GM12872 (cell line): ENCODE results near the gene FBXO46.

Experiments
- TF ChIP-seq, protein P1 (sequence below): IDR thresholded peaks from 3 replicates; pipeline ENCODE4 v1.5.1; 2011; ENCODE audit warnings: low read depth, mild to moderate bottlenecking, low read length, moderate library complexity; ENCODE audit not compliant: insufficient read depth

FBXO46 gene

DNA sequence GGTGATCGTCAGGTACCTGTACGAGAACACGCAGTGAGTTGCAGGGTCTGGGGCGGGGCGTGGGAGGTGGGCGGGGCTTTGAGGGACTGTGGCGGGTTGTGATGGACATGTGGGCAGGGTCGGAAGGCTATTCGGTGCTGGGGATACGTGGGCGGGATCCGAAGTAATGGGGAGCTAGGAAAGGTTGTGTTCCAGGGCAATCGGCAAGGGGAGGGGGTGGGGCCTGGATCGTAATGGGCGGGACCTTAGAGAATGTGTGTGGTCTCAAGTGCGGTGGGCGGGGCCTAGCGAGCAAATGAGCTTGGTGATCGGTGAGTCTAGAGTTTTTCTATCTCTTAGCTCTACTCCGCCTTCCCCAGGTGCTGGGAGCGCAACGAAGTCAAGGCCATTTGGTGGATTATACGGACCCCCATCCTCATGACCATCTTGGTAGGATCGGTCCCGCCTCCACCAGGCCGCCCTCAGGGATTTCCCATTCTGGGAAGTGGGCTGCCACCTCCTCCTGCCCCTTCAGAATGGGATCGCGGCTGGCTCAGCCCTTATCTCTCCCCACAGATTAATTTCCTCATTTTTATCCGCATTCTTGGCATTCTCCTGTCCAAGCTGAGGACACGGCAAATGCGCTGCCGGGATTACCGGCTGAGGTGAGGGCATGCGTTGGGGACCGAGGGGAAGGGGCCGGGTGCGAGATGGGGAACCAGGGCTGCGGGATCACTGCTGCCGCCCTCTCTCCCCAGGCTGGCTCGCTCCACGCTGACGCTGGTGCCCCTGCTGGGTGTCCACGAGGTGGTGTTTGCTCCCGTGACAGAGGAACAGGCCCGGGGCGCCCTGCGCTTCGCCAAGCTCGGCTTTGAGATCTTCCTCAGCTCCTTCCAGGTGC, 53.1 kb downstream of the FBXO46 start:
- TF ChIP-seq, protein P1, sequence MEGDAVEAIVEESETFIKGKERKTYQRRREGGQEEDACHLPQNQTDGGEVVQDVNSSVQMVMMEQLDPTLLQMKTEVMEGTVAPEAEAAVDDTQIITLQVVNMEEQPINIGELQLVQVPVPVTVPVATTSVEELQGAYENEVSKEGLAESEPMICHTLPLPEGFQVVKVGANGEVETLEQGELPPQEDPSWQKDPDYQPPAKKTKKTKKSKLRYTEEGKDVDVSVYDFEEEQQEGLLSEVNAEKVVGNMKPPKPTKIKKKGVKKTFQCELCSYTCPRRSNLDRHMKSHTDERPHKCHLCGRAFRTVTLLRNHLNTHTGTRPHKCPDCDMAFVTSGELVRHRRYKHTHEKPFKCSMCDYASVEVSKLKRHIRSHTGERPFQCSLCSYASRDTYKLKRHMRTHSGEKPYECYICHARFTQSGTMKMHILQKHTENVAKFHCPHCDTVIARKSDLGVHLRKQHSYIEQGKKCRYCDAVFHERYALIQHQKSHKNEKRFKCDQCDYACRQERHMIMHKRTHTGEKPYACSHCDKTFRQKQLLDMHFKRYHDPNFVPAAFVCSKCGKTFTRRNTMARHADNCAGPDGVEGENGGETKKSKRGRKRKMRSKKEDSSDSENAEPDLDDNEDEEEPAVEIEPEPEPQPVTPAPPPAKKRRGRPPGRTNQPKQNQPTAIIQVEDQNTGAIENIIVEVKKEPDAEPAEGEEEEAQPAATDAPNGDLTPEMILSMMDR: peak; percentile 37; the same call in 2 of the 3 replicates

DNA sequence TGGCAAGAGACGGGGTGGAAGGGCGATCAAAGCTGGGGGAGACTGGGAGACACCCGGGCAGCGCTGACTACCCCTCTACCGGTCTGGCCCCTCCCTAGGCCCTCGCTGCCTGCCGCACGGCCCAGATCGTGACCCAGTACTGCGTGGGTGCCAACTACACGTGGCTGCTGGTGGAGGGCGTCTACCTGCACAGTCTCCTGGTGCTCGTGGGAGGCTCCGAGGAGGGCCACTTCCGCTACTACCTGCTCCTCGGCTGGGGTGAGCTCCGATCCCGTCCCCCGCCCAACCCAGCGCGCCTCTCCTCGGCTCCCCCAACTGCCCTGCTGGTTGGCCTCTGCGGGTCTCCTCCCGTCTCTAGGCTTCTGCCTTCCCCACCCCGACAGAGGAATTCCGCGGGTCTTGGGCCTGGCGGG, 53.8 kb downstream of the FBXO46 start:
- TF ChIP-seq, protein P1: no peak

DNA sequence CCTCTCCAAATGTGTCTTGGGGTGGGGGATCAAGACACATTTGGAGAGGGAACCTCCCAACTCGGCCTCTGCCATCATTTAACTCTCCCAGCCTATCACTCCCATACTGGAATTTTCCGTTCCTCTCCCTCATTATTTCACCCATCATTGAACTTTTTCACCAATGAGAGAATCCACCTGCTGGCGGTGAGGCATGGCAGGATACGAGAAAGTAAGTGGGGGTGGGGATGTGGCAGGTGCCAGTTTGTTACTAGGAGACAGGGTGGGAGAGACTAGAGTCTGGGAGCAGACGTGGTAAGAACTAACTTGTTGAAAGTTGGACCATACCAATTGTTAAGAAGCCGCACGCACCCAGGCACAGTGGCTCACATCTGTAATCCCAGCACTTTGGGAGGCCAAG, 55.8 kb downstream of the FBXO46 start:
- TF ChIP-seq, protein P1: no peak

DNA sequence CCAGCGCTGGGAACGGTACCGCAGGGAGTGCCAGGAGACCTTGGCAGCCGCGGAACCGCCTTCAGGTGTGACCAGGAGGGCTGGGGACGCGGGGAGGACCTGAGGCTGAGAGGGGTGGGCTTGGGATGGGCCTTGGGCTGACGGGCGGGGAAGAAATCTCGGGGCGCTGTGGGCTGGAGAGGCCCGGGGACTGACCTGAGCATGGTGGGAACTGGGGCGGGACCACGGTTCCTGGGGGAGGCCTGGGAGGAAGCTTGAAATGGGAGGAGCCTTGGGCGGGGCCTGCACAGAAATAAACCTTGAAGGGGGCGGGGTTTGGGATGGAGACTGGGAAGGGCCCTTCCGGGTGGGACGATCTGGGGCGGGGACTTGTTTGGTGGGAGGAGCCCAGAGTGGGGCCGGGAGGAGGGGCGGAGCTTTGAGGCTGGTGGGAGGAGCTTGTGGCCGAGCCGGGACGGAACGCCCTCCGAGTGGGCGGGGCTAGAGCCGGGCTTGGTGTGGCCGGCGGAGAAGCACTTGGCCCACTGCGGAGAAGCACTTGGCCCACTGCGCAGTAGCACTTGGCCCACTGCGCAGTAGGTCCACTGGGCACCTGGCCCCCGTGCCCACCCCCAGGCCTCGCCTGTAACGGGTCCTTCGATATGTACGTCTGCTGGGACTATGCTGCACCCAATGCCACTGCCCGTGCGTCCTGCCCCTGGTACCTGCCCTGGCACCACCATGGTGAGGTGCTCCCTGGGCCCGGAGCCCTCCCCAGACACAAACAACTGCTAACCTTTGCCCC, 59.8 kb downstream of the FBXO46 start:
- TF ChIP-seq, protein P1: no peak

DNA sequence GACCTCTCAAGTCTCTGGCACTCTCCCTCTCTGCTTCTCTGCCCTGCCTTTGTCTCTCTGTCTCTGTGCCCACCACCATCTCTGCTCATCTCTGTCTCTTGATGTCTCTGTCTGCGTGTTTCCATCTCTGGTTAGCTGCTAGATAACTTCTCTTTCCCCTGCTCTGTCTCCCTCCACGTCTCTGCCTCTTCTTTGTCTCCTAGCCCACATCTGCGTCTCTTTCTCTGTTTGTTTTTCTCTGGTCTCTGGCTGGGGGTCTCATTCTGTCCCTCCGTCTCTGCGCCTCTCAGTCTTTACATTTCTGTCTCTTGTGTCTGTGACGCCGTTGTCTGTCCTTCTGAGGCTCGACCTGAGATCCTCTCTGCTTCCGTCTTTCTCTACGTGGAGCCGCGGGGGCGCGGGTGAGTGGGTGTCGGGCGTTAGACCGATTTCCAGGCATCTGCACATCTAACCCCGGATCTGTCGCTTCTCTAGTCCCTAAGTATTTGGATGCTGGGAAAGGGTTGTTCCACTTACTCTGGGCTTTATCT, 62.3 kb downstream of the FBXO46 start:
- TF ChIP-seq, protein P1: no peak

DNA sequence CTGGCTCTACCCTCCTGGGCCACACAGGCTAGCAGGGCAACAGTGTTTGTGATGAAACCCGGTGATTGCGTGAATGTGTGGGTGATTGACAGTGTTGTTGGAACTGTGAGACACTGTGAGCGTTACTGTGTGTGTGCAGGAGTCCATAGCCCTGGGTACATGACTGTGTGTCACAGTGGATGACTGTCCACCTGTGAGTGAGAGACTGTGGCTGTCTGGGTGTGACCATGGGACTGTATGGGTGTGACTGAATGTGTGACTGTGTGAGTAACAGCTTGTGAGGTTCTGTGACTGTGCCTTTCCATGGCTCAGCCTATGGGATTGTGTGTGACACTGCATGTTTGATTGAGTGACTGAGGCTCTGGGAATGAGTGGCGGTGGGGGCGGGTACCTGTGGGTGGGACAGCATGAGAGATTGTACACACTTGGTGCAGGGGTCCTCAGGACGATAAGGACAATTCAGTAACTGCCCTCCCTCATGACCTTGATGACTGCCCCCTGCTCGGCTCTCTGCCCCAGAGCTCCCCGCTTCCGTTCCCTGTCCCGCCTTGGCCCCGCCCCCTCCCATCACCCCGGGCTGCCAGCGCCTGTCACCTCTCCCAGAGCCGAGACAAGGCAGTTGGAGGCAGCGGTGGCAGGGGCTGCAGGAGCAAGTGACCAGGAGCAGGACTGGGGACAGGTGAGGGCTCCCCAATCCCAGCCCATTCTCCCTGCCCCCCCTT, 62.9 kb downstream of the FBXO46 start, which contains the start of gene GIPR:
Gene GIPR, plus strand, starts transcription at position 602 of the 722 bp plus-strand sequence. CDS start 1,300 bp downstream, outside the sequence.
- TF ChIP-seq, protein P1: no peak
